Type B pancreatic cell (in vitro differentiated cells): ENCODE data around the gene LY9. TPM values are rescaled to one million over a fixed set of nuclear protein-coding genes. Genes with fewer than 3 reads are reported as not detected.

Experiments
- DNase-seq: peaks from one replicate; pipeline ENCODE4 v3.0.0; 2021; ENCODE audit warnings: mixed read lengths; ENCODE audit not compliant: unreplicated experiment; ENCODE audit errors: extremely low spot score
- H3K27ac Mint-ChIP-seq: 2 replicates; pipeline ENCODE4 v1.8.0; 2021; ENCODE audit warnings: mild to moderate bottlenecking, mixed read lengths
- H3K27me3 Mint-ChIP-seq: 2 replicates; pipeline ENCODE4 v1.8.0; 2021; ENCODE audit warnings: mixed read lengths
- H3K36me3 Mint-ChIP-seq: 2 replicates; pipeline ENCODE4 v1.8.0; 2021; ENCODE audit warnings: mixed read lengths
- H3K4me1 Mint-ChIP-seq: one replicate; pipeline ENCODE4 v1.8.0; 2021; ENCODE audit warnings: mixed read lengths; ENCODE audit not compliant: unreplicated experiment
- H3K4me3 Mint-ChIP-seq: 2 replicates; pipeline ENCODE4 v1.8.0; 2021; ENCODE audit warnings: mild to moderate bottlenecking, mixed read lengths
- H3K9me3 Mint-ChIP-seq: 2 replicates; pipeline ENCODE4 v1.8.0; 2021; ENCODE audit warnings: mixed read lengths
- total RNA-seq: library from RNA; stranded (reverse); gene quantifications from 2 replicates; pipeline ENCODE4 v1.2.1, GENCODE V29; 2021; ENCODE audit warnings: low replicate concordance
- TF ChIP-seq, protein P1 (sequence below): fragments of 200-600 bp; sonication (generic); conservative IDR thresholded peaks from 2 replicates; pipeline ENCODE4 v1.5.0; 2021; ENCODE audit warnings: antibody characterized with exemption, mild to moderate bottlenecking

The LY9 gene
- total RNA-seq, 1 donor from 2014 or later, result not detected

- no peak for DNase-seq
- H3K4me3 Mint-ChIP-seq, result no peak overlapping the region
- no peak overlapping the region for H3K27ac Mint-ChIP-seq
- peaks cover 7% of the 10 kb centered on the region for H3K4me1 Mint-ChIP-seq
- H3K36me3 Mint-ChIP-seq, result no peaks in the 10 kb centered on the region
- peaks cover 5% of the 10 kb centered on the region for H3K27me3 Mint-ChIP-seq
- TF ChIP-seq, protein P1, sequence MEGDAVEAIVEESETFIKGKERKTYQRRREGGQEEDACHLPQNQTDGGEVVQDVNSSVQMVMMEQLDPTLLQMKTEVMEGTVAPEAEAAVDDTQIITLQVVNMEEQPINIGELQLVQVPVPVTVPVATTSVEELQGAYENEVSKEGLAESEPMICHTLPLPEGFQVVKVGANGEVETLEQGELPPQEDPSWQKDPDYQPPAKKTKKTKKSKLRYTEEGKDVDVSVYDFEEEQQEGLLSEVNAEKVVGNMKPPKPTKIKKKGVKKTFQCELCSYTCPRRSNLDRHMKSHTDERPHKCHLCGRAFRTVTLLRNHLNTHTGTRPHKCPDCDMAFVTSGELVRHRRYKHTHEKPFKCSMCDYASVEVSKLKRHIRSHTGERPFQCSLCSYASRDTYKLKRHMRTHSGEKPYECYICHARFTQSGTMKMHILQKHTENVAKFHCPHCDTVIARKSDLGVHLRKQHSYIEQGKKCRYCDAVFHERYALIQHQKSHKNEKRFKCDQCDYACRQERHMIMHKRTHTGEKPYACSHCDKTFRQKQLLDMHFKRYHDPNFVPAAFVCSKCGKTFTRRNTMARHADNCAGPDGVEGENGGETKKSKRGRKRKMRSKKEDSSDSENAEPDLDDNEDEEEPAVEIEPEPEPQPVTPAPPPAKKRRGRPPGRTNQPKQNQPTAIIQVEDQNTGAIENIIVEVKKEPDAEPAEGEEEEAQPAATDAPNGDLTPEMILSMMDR, result no peak
- no peaks in the 10 kb centered on the region for H3K9me3 Mint-ChIP-seq
These were observed 23.2 kb downstream of the LY9 start for GRCh38 chr1:160819186-160819585.

- Mint-ChIP-seq H3K27me3 (peaks cover 5% of the 10 kb centered on the region), H3K36me3 (no peaks in the 10 kb centered on the region), H3K4me1 (peaks cover 10% of the 10 kb centered on the region)
These were observed 25.7 kb downstream of the LY9 start for GRCh38 chr1:160821627-160822026.

GRCh38 chr1:160823296-160823695 lies 27.3 kb downstream of the LY9 start:
- H3K27me3 Mint-ChIP-seq, result peaks cover 3% of the 10 kb centered on the region
- peaks cover 9% of the 10 kb centered on the region for H3K4me1 Mint-ChIP-seq
- no peak overlapping the region for H3K4me3 Mint-ChIP-seq
- H3K27ac Mint-ChIP-seq, result no peak overlapping the region
- no peak for DNase-seq
- H3K36me3 Mint-ChIP-seq, result no peaks in the 10 kb centered on the region
- H3K9me3 Mint-ChIP-seq, result peaks cover 5% of the 10 kb centered on the region
- TF ChIP-seq, protein P1, result no peak

More at GRCh38 chr1:160821627-160822026, 25.7 kb downstream of the LY9 start:
- TF ChIP-seq, protein P1, result peak; percentile 35
- DNase-seq, result no peak
- Mint-ChIP-seq H3K27ac (no peak overlapping the region), H3K9me3 (peaks cover 4% of the 10 kb centered on the region), H3K4me3 (no peak overlapping the region)

DNA sequence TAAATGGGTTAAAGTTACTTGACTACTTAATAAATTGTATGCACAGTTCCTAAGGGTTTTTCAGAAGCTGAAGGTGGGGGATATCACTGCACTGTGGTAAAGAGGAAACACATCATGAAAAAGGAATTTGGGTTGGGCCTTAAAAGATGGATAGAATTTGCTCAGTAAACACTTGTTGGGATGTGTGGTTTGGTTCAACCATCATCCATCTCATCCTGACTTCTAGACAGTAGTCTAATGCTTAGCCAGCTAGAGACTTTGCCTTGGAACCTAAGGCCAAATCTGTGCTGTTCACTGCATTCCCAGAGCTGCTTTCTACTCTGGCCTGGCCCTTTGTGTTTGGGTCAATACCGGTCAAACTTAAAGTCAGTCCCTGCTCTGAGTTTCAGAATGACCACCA lies 30.6 kb downstream of the LY9 start:
- Mint-ChIP-seq H3K9me3 (peaks cover 5% of the 10 kb centered on the region), H3K4me3 (no peak overlapping the region), H3K27ac (peak overlapping the region; percentile 77), H3K36me3 (no peaks in the 10 kb centered on the region), H3K27me3 (peaks cover 6% of the 10 kb centered on the region), H3K4me1 (peaks cover 6% of the 10 kb centered on the region)
- TF ChIP-seq, protein P1, result no peak
- no peak for DNase-seq

DNA sequence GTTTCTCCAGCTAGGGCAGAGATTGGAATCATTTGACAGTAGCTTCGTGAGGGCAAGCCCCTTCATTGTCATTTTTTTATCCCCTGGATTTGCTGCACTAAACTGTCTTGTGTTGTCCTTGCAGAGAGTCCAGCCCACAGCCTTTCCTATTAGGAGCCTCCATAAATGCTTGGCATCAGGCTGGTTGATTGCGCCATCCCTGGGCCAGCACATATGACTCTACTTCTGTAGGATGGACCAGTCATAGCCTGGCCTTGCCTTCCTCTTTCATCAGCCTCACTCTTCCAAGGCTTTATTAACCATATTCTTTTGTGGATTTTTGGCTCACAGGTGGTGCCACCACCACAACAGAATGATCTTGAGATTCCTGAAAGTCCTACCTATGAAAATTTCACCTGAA lies 31.4 kb downstream of the LY9 start:
- Mint-ChIP-seq H3K9me3 (peaks cover 5% of the 10 kb centered on the region), H3K4me3 (no peak overlapping the region), H3K27me3 (peaks cover 6% of the 10 kb centered on the region), H3K27ac (peak overlapping the region; percentile 25), H3K4me1 (peaks cover 6% of the 10 kb centered on the region), H3K36me3 (no peaks in the 10 kb centered on the region)
- TF ChIP-seq, protein P1, result no peak
- no peak for DNase-seq

DNA sequence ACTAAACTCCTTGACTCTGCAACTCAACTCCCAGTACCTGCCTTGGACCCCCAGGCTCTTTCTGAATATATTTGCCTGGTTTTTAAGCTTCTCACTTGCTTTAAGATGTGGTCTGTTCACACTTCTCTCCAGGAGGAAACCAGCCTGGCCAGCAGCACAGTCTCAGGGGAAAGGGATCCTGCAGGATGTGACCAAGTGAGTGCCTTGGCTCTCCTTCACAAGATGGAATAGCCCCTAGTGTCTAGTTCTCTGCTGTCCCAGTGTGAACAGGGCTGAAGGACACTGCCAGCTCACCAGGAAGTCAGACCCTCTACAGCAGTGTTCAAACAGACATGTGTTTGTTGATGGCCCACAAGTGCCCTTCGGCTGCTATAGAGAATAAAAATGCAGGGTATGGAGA lies 33.8 kb downstream of the LY9 start:
- Mint-ChIP-seq H3K9me3 (peaks cover 5% of the 10 kb centered on the region), H3K27me3 (peaks cover 7% of the 10 kb centered on the region), H3K27ac (no peak overlapping the region), H3K36me3 (no peaks in the 10 kb centered on the region), H3K4me1 (peaks cover 6% of the 10 kb centered on the region), H3K4me3 (no peak overlapping the region)
- DNase-seq, result no peak
- TF ChIP-seq, protein P1, result no peak
